Activated CD8-positive, alpha-beta memory T cell treated with anti-CD3 and anti-CD28 coated beads for 4 hours (primary cell): ENCODE data around the gene PCDHA3.
"Not testable (repeated sequence)": the region's sequence is repeated elsewhere in the genome, so short reads cannot be mapped to it uniquely, and the experiment has no call there.

Experiments
- DNase-seq, 2 donors: peaks; one replicate each; pipeline ENCODE4 v3.0.0-alpha.2; 2020; ENCODE audit warnings: low read depth in 2 of 2

Gene PCDHA3

GRCh38 chr5:140821375-140822280 is 20.8 kb downstream of the PCDHA3 start, which contains the start of gene PCDHA5:
TSS of gene PCDHA5 (plus strand) at chr5:140821613.
- DNase-seq: no peak

- DNase-seq: no peak
These were observed 21.4 kb downstream of the PCDHA3 start for GRCh38 chr5:140822281-140822629.

- not testable (repeated sequence) for DNase-seq
These were observed 22.1 kb downstream of the PCDHA3 start for GRCh38 chr5:140822969-140823368.

- no peak for DNase-seq
These were observed 22.6 kb downstream of the PCDHA3 start for GRCh38 chr5:140823475-140823874.

GRCh38 chr5:140827704-140828361 is 27.0 kb downstream of the PCDHA3 start, which contains the start of gene PCDHA6:
TSS of gene PCDHA6 (plus strand) at chr5:140827960. CDS start at chr5:140828092, 132 bp downstream.
- DNase-seq: no peak

GRCh38 chr5:140828362-140828737 is 27.5 kb downstream of the PCDHA3 start:
- no peak for DNase-seq

- DNase-seq: not testable (repeated sequence)
These were observed 28.9 kb downstream of the PCDHA3 start for GRCh38 chr5:140829511-140830501.

GRCh38 chr5:140833993-140834392 is 33.1 kb downstream of the PCDHA3 start, which contains the start of gene PCDHA7:
TSS of gene PCDHA7 (plus strand) at chr5:140834269. CDS start at chr5:140834384, 115 bp downstream.
- DNase-seq: no peak

GRCh38 chr5:140834439-140835008 is 33.7 kb downstream of the PCDHA3 start:
- not testable (repeated sequence) for DNase-seq

- DNase-seq: no peak
These were observed 35.0 kb downstream of the PCDHA3 start for GRCh38 chr5:140835622-140836510.

GRCh38 chr5:140840978-140841962 is 40.4 kb downstream of the PCDHA3 start, which contains the start of gene PCDHA8:
TSS of gene PCDHA8 (plus strand) at chr5:140841187. CDS start at chr5:140841322, 135 bp downstream.
- no peak for DNase-seq

- DNase-seq: no peak
These were observed 42.2 kb downstream of the PCDHA3 start for GRCh38 chr5:140842798-140843733.

- not testable (repeated sequence) for DNase-seq
These were observed 47.6 kb downstream of the PCDHA3 start, which contains the start of gene PCDHA9 for GRCh38 chr5:140848139-140849102. TSS of gene PCDHA9 (plus strand) at chr5:140848382. CDS start at chr5:140848496, 114 bp downstream.

GRCh38 chr5:140849831-140850634 is 49.2 kb downstream of the PCDHA3 start:
- not testable (repeated sequence) for DNase-seq
